GM08714 (cell line): ENCODE results near the gene QRICH1.

ENCODE experiments used
- H3K4me3 ChIP-seq: fragments of 200-500 bp; sonication (Bioruptor generic); 2 replicates; pipeline ENCODE4 v1.5.1; 2014; ENCODE audit warnings: mild to moderate bottlenecking, low read length, inconsistent platforms
- ZNF274 ChIP-seq: IDR thresholded peaks from 2 replicates; pipeline ENCODE4 v1.6.1; 2012; ENCODE audit warnings: mild to moderate bottlenecking, low read depth, low read length

The QRICH1 gene

DNA sequence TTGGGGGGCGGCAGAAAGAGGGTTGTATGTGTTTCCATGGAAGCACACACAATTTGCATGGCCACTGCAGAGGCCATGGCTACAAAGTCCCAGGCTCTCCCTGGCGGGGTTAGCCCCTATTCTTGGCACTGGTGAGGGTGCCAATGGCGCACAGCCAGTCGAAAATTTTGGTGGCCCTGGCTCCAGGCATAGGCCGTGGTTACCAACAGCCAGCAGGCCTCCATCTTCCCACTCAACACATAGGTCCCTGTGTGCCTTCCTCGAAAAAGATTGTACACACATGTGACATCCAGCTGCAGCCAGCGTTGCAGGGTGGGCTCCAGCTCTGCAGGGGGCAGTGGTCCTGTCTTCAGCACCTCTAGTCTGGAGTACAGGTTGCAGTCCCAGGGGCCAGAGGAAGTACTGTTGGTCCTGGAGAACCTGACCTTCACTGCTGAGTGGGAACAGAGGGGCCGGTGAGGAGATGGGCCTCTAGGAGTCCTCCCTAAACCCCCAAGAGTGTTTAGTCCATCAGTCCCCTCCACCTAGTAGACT, 96.7 kb downstream of the QRICH1 start:
- no peak for TF ChIP-seq ZNF274
- H3K4me3 ChIP-seq = no peak overlapping the region

GRCh38 chr3:48996640-48997039, 97.2 kb downstream of the QRICH1 start:
- no peak for TF ChIP-seq ZNF274
- H3K4me3 ChIP-seq = no peak overlapping the region

GRCh38 chr3:48993834-48994233, 100.0 kb downstream of the QRICH1 start:
- no peak overlapping the region for H3K4me3 ChIP-seq
- TF ChIP-seq ZNF274 = no peak

GRCh38 chr3:48991851-48992545, 101.9 kb downstream of the QRICH1 start:
- H3K4me3 ChIP-seq = no peak overlapping the region
- no peak for TF ChIP-seq ZNF274

DNA sequence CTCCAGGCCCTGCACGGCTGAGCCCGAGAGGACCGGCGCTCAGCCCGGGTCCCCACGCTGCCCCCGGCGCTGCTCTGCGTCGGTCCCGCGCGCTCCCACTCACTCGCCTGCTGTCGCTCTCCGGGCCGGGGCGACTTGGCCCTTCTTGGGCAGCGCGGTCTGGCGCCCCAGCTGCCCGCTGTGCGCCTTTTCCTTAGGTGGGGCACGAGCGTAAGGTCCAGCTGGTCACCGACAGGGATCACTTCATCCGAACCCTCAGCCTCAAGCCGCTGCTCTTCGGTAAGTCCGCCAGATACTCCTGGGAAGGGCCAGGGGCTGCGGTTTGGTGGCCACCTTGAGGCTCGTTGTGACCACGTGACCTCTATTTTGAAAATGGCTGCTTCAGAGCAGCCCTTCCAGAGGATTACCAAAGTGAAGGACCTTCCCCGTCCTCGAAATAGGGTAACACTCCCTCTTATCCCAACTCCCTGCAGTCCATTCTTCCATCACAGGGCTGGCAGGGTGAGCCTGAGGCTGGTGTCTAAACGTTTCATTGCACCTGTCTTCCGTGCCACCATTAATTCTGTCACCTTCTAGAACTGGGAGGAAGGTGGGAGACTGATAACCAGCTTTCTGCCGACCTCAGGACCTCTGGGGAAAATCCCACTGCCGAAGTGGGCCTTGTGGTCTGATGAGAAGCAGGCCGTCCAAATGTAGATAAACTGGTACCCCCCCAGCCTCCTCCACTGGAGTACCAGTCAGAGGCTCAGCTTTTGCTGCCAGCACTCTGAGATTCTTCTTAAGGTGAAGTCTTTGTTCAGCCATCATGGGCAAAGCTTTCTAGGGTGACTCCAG, 103.0 kb downstream of the QRICH1 start:
- peak overlapping the region; percentile 71 for H3K4me3 ChIP-seq
- no peak for TF ChIP-seq ZNF274

GRCh38 chr3:48989796-48990635, 103.9 kb downstream of the QRICH1 start, which contains the start of gene P4HTM:
P4HTM (plus strand) TSS chr3:48990241; CDS start chr3:48990257, 16 bp downstream.
- no peak for TF ChIP-seq ZNF274
- peak within 1 kb of the TSS; percentile 71 for H3K4me3 ChIP-seq

DNA sequence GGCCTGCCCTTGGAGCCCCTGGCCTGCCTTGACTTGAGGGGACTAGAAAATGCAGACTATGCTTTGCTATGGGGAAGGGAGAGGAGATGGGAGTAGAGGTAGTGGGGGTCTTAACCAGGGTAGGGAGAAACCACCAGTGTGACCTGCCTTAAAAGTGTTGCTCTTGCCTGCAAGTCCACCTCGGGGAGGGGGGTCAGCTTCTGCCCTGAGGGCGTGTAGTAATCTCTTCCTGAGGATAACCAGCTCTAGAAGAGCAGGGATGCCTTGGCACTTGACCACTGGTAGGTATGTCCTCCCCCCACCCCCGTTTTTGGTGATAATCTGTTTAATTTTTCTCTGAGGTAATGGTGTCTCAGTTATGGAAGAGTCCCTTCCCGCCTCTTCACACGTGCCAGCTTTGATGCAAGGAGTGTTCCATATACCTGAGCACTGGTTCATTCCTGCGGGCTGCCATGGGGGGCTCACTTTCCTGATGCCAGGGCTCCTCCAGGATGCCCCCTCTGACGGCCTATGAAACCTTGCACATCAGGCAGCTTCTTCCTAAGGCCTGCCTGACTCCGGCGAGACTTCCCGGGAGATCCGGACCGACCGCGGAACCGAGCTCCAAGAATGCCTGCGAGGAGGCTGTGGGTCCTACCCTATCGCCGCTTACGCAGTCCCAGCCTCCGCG, 104.6 kb downstream of the QRICH1 start:
- no peak for TF ChIP-seq ZNF274
- H3K4me3 ChIP-seq = peak overlapping the region; percentile 71; the same call in 1 of the 2 replicates

GRCh38 chr3:48985831-48986376, 108.0 kb downstream of the QRICH1 start:
- no peak for TF ChIP-seq ZNF274
- no peak overlapping the region for H3K4me3 ChIP-seq

GRCh38 chr3:48984663-48985062, 109.2 kb downstream of the QRICH1 start:
- no peak for TF ChIP-seq ZNF274
- no peak overlapping the region for H3K4me3 ChIP-seq

- no peak for TF ChIP-seq ZNF274
- H3K4me3 ChIP-seq = no peak overlapping the region
These were observed 110.8 kb downstream of the QRICH1 start for GRCh38 chr3:48983096-48983495.

DNA sequence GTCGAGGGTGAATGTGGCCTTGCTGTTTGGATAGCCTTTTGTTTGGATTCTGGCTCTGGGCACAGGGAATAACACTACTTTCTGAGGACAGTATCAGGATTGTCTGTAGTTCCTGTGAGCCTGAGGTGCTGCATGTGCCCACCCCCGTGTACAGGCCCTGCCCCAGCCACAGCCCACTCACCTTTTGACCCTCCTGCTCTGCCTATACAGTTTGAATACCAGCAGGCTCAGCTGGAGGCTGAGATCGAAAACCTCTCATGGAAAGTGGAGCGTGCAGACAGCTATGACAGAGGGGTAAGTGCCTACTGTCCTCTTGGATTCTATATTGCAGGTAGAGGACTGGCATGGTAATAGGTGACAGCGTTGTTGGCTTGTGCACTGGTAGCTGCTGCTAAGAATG, 111.2 kb downstream of the QRICH1 start:
- no peak overlapping the region for H3K4me3 ChIP-seq
- TF ChIP-seq ZNF274 = no peak

DNA sequence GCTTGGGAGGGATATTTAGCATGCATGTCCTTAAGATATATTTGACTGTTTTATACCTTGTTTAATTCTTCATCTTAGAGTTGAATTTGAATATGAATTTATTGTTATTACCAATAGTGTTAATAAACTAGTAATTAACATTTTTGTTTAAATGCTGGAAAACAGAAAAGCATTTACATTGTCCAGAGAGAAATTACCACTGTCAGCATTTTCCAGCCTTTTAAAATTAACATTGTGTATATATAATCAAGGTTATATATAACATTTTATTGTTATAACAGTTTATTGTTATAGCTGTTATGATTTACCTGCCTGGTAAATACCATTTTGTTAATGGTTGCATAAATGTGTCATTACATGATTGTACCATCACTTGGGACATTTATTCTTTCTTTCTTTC, 111.9 kb downstream of the QRICH1 start:
- no peak overlapping the region for H3K4me3 ChIP-seq
- TF ChIP-seq ZNF274 = no peak

- no peak for TF ChIP-seq ZNF274
- no peak overlapping the region for H3K4me3 ChIP-seq
These were observed 113.6 kb downstream of the QRICH1 start for GRCh38 chr3:48980295-48980694.
